ENCODE measurements around the gene SLC25A26.
A peak's percentile ranks its signal among the peaks of the same experiment; 100 is the strongest.
"Not testable (repeated sequence)": the region's sequence is repeated elsewhere in the genome, so short reads cannot be mapped to it uniquely, and the experiment has no call there.

Gene SLC25A26

GRCh38 chr3:66298591-66298990, 77.8 kb downstream of the SLC25A26 start:
- TF ChIP-seq CTCF (IDR thresholded peaks at IDR 0.05; ENCODE audit: unreplicated experiment in 3 of 3) = no peak
- Mint-ChIP-seq H3K27ac (peak overlapping the region; percentile 89 to 93 (median 90)), H3K4me3 (no peak overlapping the region), H3K9me3 (no peaks in the 10 kb centered on the region), H3K27me3 (ENCODE audit: low read depth) (no peaks in the 10 kb centered on the region), H3K36me3 (ENCODE audit: low read depth) (no peaks in the 10 kb centered on the region), H3K4me1 (peaks cover 63% of the 10 kb centered on the region)

DNA sequence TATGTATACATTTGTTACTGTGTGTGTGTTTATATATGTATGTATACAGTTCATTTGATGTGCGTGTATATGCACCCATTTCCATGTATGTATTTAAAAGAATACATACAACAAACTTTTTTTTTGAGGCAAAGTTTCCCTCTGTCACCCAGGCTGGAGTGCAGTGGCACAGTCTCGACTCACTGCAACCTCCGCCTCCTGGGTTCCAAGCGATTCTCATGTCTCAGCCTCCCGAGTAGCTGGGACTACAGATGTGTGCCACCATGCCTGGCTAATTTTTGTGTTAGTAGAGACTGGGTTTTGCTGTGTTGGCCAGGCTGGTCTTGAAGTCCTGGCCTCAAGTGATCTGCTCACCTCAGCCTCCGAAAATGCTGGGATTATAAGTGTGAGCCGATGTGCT, 78.3 kb downstream of the SLC25A26 start:
- not testable (repeated sequence) for H3K27me3 Mint-ChIP-seq (ENCODE audit: low read depth); H3K4me3 Mint-ChIP-seq; H3K9me3 Mint-ChIP-seq; H3K36me3 Mint-ChIP-seq (ENCODE audit: low read depth)
- H3K4me1 Mint-ChIP-seq = peaks cover 66% of the 10 kb centered on the region
- H3K27ac Mint-ChIP-seq = peak overlapping the region; percentile 89 to 93 (median 90)

GRCh38 chr3:66299891-66300290, 79.1 kb downstream of the SLC25A26 start:
- no peak for TF ChIP-seq CTCF (IDR thresholded peaks at IDR 0.05; ENCODE audit: unreplicated experiment in 3 of 3)
- Mint-ChIP-seq H3K27me3 (ENCODE audit: low read depth) (no peaks in the 10 kb centered on the region), H3K4me3 (no peak overlapping the region), H3K9me3 (no peaks in the 10 kb centered on the region), H3K36me3 (ENCODE audit: low read depth) (no peaks in the 10 kb centered on the region), H3K4me1 (peaks cover 65% of the 10 kb centered on the region), H3K27ac (peak overlapping the region; percentile 89 to 93 (median 90))

GRCh38 chr3:66302288-66302687, 81.5 kb downstream of the SLC25A26 start:
- no peak overlapping the region for H3K4me3 Mint-ChIP-seq

GRCh38 chr3:66303491-66303901, 82.7 kb downstream of the SLC25A26 start:
- Mint-ChIP-seq H3K27ac (peak overlapping the region; percentile 41 to 86 (median 85)), H3K9me3 (no peaks in the 10 kb centered on the region), H3K36me3 (ENCODE audit: low read depth) (no peaks in the 10 kb centered on the region), H3K4me1 (peaks cover 52% of the 10 kb centered on the region), H3K27me3 (ENCODE audit: low read depth) (no peaks in the 10 kb centered on the region), H3K4me3 (no peak overlapping the region)
- TF ChIP-seq CTCF (IDR thresholded peaks at IDR 0.05; ENCODE audit: unreplicated experiment in 3 of 3) = no peak

More at GRCh38 chr3:66302288-66302687, 81.5 kb downstream of the SLC25A26 start:
- no peaks in the 10 kb centered on the region for H3K9me3 Mint-ChIP-seq
- no peaks in the 10 kb centered on the region for H3K27me3 Mint-ChIP-seq (ENCODE audit: low read depth)
- H3K27ac Mint-ChIP-seq = peak overlapping the region; percentile 43 to 89 (median 86)
- peaks cover 64% of the 10 kb centered on the region for H3K4me1 Mint-ChIP-seq
- no peak for TF ChIP-seq CTCF (IDR thresholded peaks at IDR 0.05; ENCODE audit: unreplicated experiment in 3 of 3)
- H3K36me3 Mint-ChIP-seq (ENCODE audit: low read depth) = no peaks in the 10 kb centered on the region

- H3K27ac Mint-ChIP-seq = peak overlapping the region; percentile 8 to 41 (median 10)
Measured at GRCh38 chr3:66304293-66304692, 83.5 kb downstream of the SLC25A26 start.

DNA sequence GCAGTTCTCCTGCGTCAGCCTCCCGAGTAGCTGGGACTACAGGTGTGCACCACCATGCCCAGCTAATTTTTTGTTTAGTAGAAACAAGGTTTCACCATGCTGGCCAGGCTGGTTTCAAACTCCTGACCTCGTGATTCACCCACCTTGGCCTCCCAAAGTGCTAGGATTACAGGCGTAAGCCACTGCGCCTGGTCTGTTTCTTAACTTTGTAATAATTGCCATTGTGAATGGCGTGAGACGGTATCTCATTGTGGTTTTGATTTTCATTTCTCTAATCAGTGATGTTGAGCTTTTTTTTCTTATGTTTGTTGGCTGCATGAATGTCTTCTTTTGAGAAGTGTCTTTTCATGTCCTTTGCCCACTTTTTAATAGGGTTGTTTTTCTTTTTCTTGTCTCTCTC, 85.3 kb downstream of the SLC25A26 start:
- H3K36me3 Mint-ChIP-seq (ENCODE audit: low read depth); H3K27me3 Mint-ChIP-seq (ENCODE audit: low read depth); H3K9me3 Mint-ChIP-seq; H3K27ac Mint-ChIP-seq; H3K4me3 Mint-ChIP-seq: not testable (repeated sequence)
- H3K4me1 Mint-ChIP-seq = peaks cover 28% of the 10 kb centered on the region

More at GRCh38 chr3:66304293-66304692, 83.5 kb downstream of the SLC25A26 start:
- Mint-ChIP-seq H3K4me1 (peaks cover 45% of the 10 kb centered on the region), H3K9me3 (no peaks in the 10 kb centered on the region), H3K36me3 (ENCODE audit: low read depth) (no peaks in the 10 kb centered on the region), H3K27me3 (ENCODE audit: low read depth) (no peaks in the 10 kb centered on the region), H3K4me3 (no peak overlapping the region)
- no peak for TF ChIP-seq CTCF (IDR thresholded peaks at IDR 0.05; ENCODE audit: unreplicated experiment in 3 of 3)

DNA sequence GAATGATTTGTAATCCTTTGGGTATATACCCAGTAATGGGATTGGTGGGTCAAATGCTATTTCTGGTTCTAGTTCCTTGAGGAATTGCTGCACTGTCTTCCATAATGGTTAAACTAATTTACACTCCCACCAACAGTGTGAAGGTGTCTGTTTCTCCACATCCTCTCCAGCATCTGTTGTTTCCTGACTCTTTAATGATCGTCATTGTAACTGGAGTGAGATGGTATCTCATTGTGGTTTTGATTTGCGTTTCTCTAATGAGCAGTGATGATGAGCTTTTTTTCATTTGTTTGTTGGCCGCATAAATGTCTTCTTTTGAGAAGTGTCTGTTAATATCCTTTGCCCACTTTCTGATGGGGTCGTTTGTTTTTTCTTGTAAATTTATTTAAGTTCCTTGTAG, 86.2 kb downstream of the SLC25A26 start:
- not testable (repeated sequence) for H3K9me3 Mint-ChIP-seq; H3K27ac Mint-ChIP-seq; H3K36me3 Mint-ChIP-seq (ENCODE audit: low read depth); H3K27me3 Mint-ChIP-seq (ENCODE audit: low read depth); H3K4me3 Mint-ChIP-seq
- H3K4me1 Mint-ChIP-seq = peaks cover 21% of the 10 kb centered on the region
